SU-DHL-6 (cell line): ENCODE results near the gene TREM2.

ENCODE experiments used
- H2AFZ ChIP-seq: fragments of 200-600 bp; sonication (generic); 2 replicates; pipeline ENCODE4 v1.6.1; 2014; ENCODE audit warnings: low read depth, mild to moderate bottlenecking, moderate library complexity, mixed read lengths, antibody characterized with exemption, low read length; ENCODE audit not compliant: severe bottlenecking
- H3F3A ChIP-seq: fragments of 200-600 bp; shearing (Covaris generic); 2 replicates; pipeline ENCODE4 v1.6.0; 2016; ENCODE audit warnings: antibody characterized with exemption, mild to moderate bottlenecking; ENCODE audit not compliant: insufficient read depth
- H3K27ac ChIP-seq: fragments of 200-600 bp; sonication (generic); 2 replicates; pipeline ENCODE4 v1.5.1; 2016; ENCODE audit warnings: low read depth, mild to moderate bottlenecking, low read length, moderate library complexity, mixed read lengths
- H3K27me3 ChIP-seq: fragments of 200-600 bp; sonication (generic), shearing (Covaris generic); 2 replicates; pipeline ENCODE4 v1.6.0; 2014; ENCODE audit warnings: mild to moderate bottlenecking, low read length
- H3K36me3 ChIP-seq: fragments of 200-600 bp; sonication (generic); 2 replicates; pipeline ENCODE4 v1.6.1; 2014; ENCODE audit warnings: mild to moderate bottlenecking, low read length, mixed read lengths
- H3K4me2 ChIP-seq: fragments of 300-600, 200-600 bp; shearing (Covaris generic), sonication (generic); 2 replicates; pipeline ENCODE4 v1.6.0; 2014; ENCODE audit warnings: low read length, low read depth, mild to moderate bottlenecking; ENCODE audit not compliant: poor library complexity, severe bottlenecking
- H3K4me3 ChIP-seq: fragments of 200-600 bp; sonication (generic); 2 replicates; pipeline ENCODE4 v1.5.1; 2014; ENCODE audit warnings: antibody characterized with exemption, low read length, mild to moderate bottlenecking, mixed read lengths; ENCODE audit not compliant: insufficient read depth, poor library complexity, severe bottlenecking
- H3K79me2 ChIP-seq: fragments of 200-600 bp; sonication (generic); 2 replicates; pipeline ENCODE4 v1.6.1; 2014; ENCODE audit warnings: mild to moderate bottlenecking, low read length, moderate library complexity; ENCODE audit not compliant: insufficient read depth
- H3K9ac ChIP-seq: fragments of 200-600 bp; sonication (generic); 2 replicates; pipeline ENCODE4 v1.7.0; 2014; ENCODE audit warnings: mild to moderate bottlenecking, low read length
- H3K9me2 ChIP-seq: fragments of 200-600 bp; sonication (generic); replicated peaks from 2 replicates; pipeline ENCODE4 v1.6.1; 2014; ENCODE audit warnings: low read length; ENCODE audit not compliant: insufficient read depth
- H3K9me3 ChIP-seq: fragments of 200-600 bp; sonication (generic); 2 replicates; pipeline ENCODE4 v1.6.1; 2014; ENCODE audit warnings: low read length, mixed read lengths; ENCODE audit not compliant: insufficient read depth
- H4K20me1 ChIP-seq: fragments of 200-600 bp; sonication (generic); 2 replicates; pipeline ENCODE4 v1.6.1; 2014; ENCODE audit warnings: low read depth, mild to moderate bottlenecking, antibody characterized with exemption, low read length, moderate library complexity, mixed read lengths
- EZH2phosphoT487 ChIP-seq: fragments of 200-600 bp; sonication (generic), shearing (Covaris generic); conservative IDR thresholded peaks from 2 replicates; pipeline ENCODE4 v1.6.1; 2018; ENCODE audit warnings: mild to moderate bottlenecking, antibody characterized with exemption, low read length, moderate library complexity, mixed read lengths
- TF ChIP-seq, protein P1 (sequence below): fragments of 200-600 bp; sonication (generic); IDR thresholded peaks from one replicate; pipeline ENCODE4 v1.5.1; 2017; ENCODE audit warnings: antibody characterized with exemption, mild to moderate bottlenecking, low read length, moderate library complexity; ENCODE audit not compliant: insufficient read depth, poor library complexity, severe bottlenecking

The TREM2 gene

DNA sequence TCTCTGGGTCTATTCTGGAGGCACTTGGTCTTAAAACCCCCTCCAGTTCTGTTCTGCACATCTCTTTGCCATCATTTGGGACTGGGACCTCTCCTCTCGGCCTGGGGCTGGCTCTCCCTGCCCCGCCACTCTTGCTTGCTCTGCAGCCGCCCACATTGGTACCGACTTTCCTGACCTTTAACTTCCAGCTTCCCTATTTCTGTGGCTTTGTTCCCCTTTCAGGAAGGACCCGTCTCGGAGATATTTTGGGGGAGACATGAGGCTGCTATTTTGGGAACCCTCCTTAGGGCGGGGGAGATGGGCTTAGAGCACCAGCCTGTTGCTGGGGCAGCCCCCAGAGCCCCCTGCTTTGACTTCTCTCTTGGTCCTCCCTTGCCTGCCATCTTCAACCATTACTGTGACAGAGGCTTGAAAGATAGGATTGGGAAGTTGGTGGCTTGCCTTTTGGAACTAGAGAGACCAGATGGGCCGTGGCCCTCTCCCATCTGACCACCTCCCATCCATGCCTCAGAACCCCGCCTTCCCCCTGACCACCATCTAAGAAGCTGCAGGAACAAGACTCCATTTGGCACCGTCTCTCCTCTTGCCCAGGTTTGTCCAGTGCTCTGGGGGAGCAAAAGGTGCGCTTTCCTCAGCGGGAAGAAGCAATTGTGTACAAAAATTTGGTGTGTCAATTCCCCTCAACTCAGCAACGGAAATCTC is 914 bp downstream of the TREM2 start:
- H3F3A ChIP-seq, result no peaks in the 10 kb centered on the region
- no peaks in the 10 kb centered on the region for H3K36me3 ChIP-seq
- TF ChIP-seq, protein P1, sequence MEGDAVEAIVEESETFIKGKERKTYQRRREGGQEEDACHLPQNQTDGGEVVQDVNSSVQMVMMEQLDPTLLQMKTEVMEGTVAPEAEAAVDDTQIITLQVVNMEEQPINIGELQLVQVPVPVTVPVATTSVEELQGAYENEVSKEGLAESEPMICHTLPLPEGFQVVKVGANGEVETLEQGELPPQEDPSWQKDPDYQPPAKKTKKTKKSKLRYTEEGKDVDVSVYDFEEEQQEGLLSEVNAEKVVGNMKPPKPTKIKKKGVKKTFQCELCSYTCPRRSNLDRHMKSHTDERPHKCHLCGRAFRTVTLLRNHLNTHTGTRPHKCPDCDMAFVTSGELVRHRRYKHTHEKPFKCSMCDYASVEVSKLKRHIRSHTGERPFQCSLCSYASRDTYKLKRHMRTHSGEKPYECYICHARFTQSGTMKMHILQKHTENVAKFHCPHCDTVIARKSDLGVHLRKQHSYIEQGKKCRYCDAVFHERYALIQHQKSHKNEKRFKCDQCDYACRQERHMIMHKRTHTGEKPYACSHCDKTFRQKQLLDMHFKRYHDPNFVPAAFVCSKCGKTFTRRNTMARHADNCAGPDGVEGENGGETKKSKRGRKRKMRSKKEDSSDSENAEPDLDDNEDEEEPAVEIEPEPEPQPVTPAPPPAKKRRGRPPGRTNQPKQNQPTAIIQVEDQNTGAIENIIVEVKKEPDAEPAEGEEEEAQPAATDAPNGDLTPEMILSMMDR, result no peak
- H3K9me3 ChIP-seq, result no peaks in the 10 kb centered on the region
- no peak overlapping the region for H3K4me3 ChIP-seq
- H3K27ac ChIP-seq, result no peak overlapping the region
- H3K27me3 ChIP-seq, result no peaks in the 10 kb centered on the region
- H3K79me2 ChIP-seq, result no peaks in the 10 kb centered on the region
- H3K4me2 ChIP-seq, result no peak overlapping the region
- H3K9me2 ChIP-seq, result no peaks in the 10 kb centered on the region
- no peak overlapping the region for H3K9ac ChIP-seq
- H2AFZ ChIP-seq, result no peak overlapping the region
- H4K20me1 ChIP-seq, result no peaks in the 10 kb centered on the region

DNA sequence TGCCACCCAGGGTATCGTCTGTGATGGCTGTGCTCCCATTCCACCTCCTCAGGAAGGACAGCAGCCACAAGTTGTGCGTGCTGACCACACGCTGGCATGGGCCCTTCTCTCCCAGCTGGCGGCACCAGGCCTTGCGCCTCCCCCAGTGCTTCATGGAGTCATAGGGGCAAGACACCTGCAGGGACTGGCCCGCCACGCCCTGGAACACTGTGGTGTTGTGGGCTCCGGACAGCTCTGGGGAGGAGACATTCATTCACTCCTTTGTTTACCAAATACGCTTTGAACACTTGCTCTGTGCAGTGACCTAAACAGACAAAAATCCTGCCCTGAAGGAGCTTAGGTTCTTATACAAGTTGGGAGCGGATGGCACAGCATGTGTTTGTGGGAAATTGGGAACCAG is 1.5 kb downstream of the TREM2 start:
- TF ChIP-seq, protein P1, result no peak
- TF ChIP-seq EZH2phosphoT487, result no peak
- Histone ChIP-seq H4K20me1 (no peaks in the 10 kb centered on the region), H3K27me3 (no peaks in the 10 kb centered on the region), H3F3A (no peaks in the 10 kb centered on the region), H3K4me2 (no peak overlapping the region), H2AFZ (no peak overlapping the region), H3K27ac (no peak overlapping the region), H3K9ac (no peak overlapping the region), H3K9me2 (no peaks in the 10 kb centered on the region), H3K79me2 (no peaks in the 10 kb centered on the region), H3K9me3 (no peaks in the 10 kb centered on the region), H3K36me3 (no peaks in the 10 kb centered on the region), H3K4me3 (no peak overlapping the region)

DNA sequence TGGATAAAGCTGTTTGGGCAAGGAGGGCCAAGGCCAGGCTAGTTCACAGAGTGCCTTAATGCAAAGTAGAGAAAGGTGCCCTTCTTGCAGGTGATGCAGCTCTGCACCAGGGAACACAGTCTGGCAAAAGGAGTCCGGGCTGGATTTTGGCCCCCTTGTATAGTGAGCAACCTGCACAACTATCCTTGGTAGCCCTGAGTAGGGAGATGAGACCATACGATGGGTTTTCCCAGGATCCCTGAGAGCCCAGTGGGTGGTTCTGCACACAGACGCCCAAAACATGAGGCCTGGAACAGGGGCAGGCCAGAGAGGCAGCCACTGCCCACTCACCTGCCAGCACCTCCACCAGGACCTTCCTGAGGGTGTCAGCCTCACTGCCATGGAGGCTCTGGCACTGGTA is 2.0 kb downstream of the TREM2 start:
- TF ChIP-seq EZH2phosphoT487, result no peak
- TF ChIP-seq, protein P1, result no peak
- Histone ChIP-seq H3K27me3 (no peaks in the 10 kb centered on the region), H3K79me2 (no peaks in the 10 kb centered on the region)

More for the DNA sequence above, 2.0 kb downstream of the TREM2 start:
- no peak overlapping the region for H3K4me3 ChIP-seq
- no peak overlapping the region for H3K9ac ChIP-seq
- no peaks in the 10 kb centered on the region for H3K9me3 ChIP-seq
- no peaks in the 10 kb centered on the region for H4K20me1 ChIP-seq
- H2AFZ ChIP-seq, result no peak overlapping the region
- no peaks in the 10 kb centered on the region for H3K36me3 ChIP-seq
- no peak overlapping the region for H3K27ac ChIP-seq
- no peaks in the 10 kb centered on the region for H3F3A ChIP-seq
- H3K9me2 ChIP-seq, result no peaks in the 10 kb centered on the region
- H3K4me2 ChIP-seq, result no peak overlapping the region
